HepG2 (cell line): ENCODE measurements around the gene ZNF511. TPM values are rescaled to one million over a fixed set of nuclear protein-coding genes. Genes with fewer than 3 reads are reported as not detected.

Experiments used
- KDM6A ChIP-seq: IDR thresholded peaks from 2 replicates; pipeline ENCODE4 v1.6.1; 2016; ENCODE audit warnings: low read depth
- POLR2AphosphoS2 ChIP-seq: IDR thresholded peaks from 2 replicates; pipeline ENCODE4 v1.6.1; 2011; ENCODE audit warnings: low read depth, low read length, improper control_type of control experiment
- REL ChIP-seq: sonication (generic); formaldehyde crosslinking; conservative IDR thresholded peaks from 2 replicates; pipeline ENCODE4 v1.8.0; 2022; ENCODE audit warnings: mild to moderate bottlenecking, missing genetic modification reagents, moderate library complexity
- RFX5 ChIP-seq: IDR thresholded peaks from 2 replicates; pipeline ENCODE4 v1.6.1; 2011; ENCODE audit warnings: low read depth, low read length, improper control_type of control experiment
- SMARCC2 ChIP-seq: fragments of 450-650 bp; IDR thresholded peaks from 2 replicates; pipeline ENCODE4 v1.6.1; 2017; ENCODE audit warnings: antibody characterized with exemption, mild to moderate bottlenecking
- ZBTB8A ChIP-seq: sonication (generic); formaldehyde crosslinking; IDR thresholded peaks from 2 replicates; pipeline ENCODE4 v1.4.0; 2020; ENCODE audit warnings: mild to moderate bottlenecking, low read depth, missing genetic modification reagents, borderline replicate concordance
- ZMYM4 ChIP-seq: sonication (generic); formaldehyde crosslinking; IDR thresholded peaks from 2 replicates; pipeline ENCODE4 v1.8.1; 2023; ENCODE audit warnings: mild to moderate bottlenecking, missing genetic modification reagents
- ZNF143 ChIP-seq: sonication (generic); formaldehyde crosslinking; IDR thresholded peaks from 2 replicates; pipeline ENCODE4 v1.4.0; 2020; ENCODE audit warnings: missing genetic modification reagents
- ZNF20 ChIP-seq: sonication (generic); formaldehyde crosslinking; IDR thresholded peaks from 2 replicates; pipeline ENCODE4 v1.4.0; 2020; ENCODE audit warnings: mild to moderate bottlenecking, moderate library complexity, missing genetic modification reagents
- ZNF367 ChIP-seq: sonication (generic); formaldehyde crosslinking; IDR thresholded peaks from 2 replicates; pipeline ENCODE4 v1.4.0; 2020; ENCODE audit warnings: missing genetic modification reagents, borderline replicate concordance
- ZNF570 ChIP-seq: sonication (generic); formaldehyde crosslinking; IDR thresholded peaks from 2 replicates; pipeline ENCODE4 v1.4.0; 2020; ENCODE audit warnings: mild to moderate bottlenecking, missing genetic modification reagents, borderline replicate concordance
- ZNF644 ChIP-seq: IDR thresholded peaks from 2 replicates; pipeline ENCODE4 v1.6.1; 2016; ENCODE audit warnings: low read depth
- ZNF713 ChIP-seq: sonication (generic); formaldehyde crosslinking; IDR thresholded peaks from 2 replicates; pipeline ENCODE4 v1.4.0; 2020; ENCODE audit warnings: mild to moderate bottlenecking, missing genetic modification reagents
- ZNF776 ChIP-seq: sonication (generic); formaldehyde crosslinking; IDR thresholded peaks from 2 replicates; pipeline ENCODE4 v1.4.0; 2020; ENCODE audit warnings: mild to moderate bottlenecking, missing genetic modification reagents
- ZNF879 ChIP-seq: sonication (generic); formaldehyde crosslinking; IDR thresholded peaks from 2 replicates; pipeline ENCODE4 v1.8.1; 2023; ENCODE audit warnings: missing genetic modification reagents
- polyA plus RNA-seq, 8 experiments: library from polyadenylated mRNA; depleted of rRNA in 3 of 8; stranded (reverse) in 7 of 8; unstranded in 1 of 8; fragments of >200 nt; fragmentation: Illumina TruSeq in 4 of 8; extraction: Trizol in 4 of 8; gene quantifications; 2 replicates each; pipeline versions ENCODE4 v1.2.1 to v1.2.3, GENCODE V29; 2011 to 2016; ENCODE audit warnings: low read depth in 4 of 8, missing spikeins in 1 of 8, mixed read lengths in 1 of 8; ENCODE audit not compliant: insufficient read depth in 1 of 8
- total RNA-seq, 5 experiments: library from RNA; depleted of rRNA; stranded (reverse); fragments of >200 nt; fragmentation: Illumina TruSeq; extraction: Trizol; gene quantifications; 2 replicates each; pipeline ENCODE4 v1.2.3, GENCODE V29; 2016; ENCODE audit warnings: low read depth in 1 of 5
- TF ChIP-seq, protein P1 (sequence below): sonication (generic); formaldehyde crosslinking; IDR thresholded peaks from 2 replicates; pipeline ENCODE4 v1.4.0; 2020; ENCODE audit warnings: mild to moderate bottlenecking, low read depth, missing genetic modification reagents
- TF ChIP-seq, protein P2 (sequence below): IDR thresholded peaks from 2 replicates; pipeline ENCODE4 v1.6.1; 2018; ENCODE audit warnings: missing genetic modification reagents, mild to moderate bottlenecking, missing compliant biosample characterization
- TF ChIP-seq, protein P3 (sequence below): sonication (generic); formaldehyde crosslinking; IDR thresholded peaks from 2 replicates; pipeline ENCODE4 v1.5.0; 2020; ENCODE audit warnings: mild to moderate bottlenecking, missing genetic modification reagents
- TF ChIP-seq, protein P4 (sequence below): IDR thresholded peaks from 2 replicates; pipeline ENCODE4 v1.6.1; 2012; ENCODE audit warnings: low read depth, low read length, improper control_type of control experiment
- TF ChIP-seq, protein P5 (sequence below): sonication (generic); formaldehyde crosslinking; IDR thresholded peaks from 2 replicates; pipeline ENCODE4 v1.4.0; 2020; ENCODE audit warnings: missing genetic modification reagents

ZNF511 gene
- total and polyA plus RNA-seq, 2 of the 13 experiments (the other 11 are each of a cell fraction or from before 2014, with no cell fraction given), result 35.6 to 66.4 TPM

DNA sequence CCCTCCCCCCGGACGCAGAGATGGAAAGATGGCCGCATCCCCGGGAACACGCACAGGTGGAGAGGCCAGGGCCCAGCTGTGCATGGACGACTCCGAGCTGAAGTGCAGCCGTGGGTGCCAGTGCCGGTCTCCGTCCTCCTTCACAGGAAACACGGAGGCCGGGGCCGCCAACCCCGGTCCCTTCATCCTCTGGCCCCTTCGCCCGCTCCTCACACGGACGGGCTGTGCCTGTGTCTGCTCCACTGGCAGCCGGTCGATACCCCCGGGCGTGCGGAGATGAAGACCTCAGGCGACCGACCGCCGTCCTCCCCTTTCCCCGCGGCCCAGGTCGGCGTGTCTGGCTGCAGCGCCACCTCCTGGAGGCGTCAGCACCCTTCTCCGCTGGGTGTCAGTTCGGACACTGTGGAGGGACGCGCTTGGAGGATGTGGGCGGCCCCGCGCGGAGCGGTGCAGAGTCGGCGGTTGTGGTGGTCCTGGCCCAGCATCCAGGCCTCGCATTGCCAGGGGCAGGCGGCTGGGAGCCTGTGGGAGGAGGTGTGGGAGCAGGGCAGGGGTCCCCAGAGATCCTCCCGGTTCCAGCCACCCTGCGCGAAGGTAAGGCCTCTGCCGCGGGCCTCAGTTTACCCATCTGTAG lies 9.9 kb downstream of the ZNF511 start (continued):
- TF ChIP-seq, protein P1, sequence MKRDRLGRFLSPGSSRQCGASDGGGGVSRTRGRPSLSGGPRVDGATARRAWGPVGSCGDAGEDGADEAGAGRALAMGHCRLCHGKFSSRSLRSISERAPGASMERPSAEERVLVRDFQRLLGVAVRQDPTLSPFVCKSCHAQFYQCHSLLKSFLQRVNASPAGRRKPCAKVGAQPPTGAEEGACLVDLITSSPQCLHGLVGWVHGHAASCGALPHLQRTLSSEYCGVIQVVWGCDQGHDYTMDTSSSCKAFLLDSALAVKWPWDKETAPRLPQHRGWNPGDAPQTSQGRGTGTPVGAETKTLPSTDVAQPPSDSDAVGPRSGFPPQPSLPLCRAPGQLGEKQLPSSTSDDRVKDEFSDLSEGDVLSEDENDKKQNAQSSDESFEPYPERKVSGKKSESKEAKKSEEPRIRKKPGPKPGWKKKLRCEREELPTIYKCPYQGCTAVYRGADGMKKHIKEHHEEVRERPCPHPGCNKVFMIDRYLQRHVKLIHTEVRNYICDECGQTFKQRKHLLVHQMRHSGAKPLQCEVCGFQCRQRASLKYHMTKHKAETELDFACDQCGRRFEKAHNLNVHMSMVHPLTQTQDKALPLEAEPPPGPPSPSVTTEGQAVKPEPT (CRISPR knock-in tag), result no peak
- TF ChIP-seq, protein P2, sequence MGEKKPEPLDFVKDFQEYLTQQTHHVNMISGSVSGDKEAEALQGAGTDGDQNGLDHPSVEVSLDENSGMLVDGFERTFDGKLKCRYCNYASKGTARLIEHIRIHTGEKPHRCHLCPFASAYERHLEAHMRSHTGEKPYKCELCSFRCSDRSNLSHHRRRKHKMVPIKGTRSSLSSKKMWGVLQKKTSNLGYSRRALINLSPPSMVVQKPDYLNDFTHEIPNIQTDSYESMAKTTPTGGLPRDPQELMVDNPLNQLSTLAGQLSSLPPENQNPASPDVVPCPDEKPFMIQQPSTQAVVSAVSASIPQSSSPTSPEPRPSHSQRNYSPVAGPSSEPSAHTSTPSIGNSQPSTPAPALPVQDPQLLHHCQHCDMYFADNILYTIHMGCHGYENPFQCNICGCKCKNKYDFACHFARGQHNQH, result peak; percentile 30; the same call in 1 of the 2 replicates
- TF ChIP-seq, protein P3, sequence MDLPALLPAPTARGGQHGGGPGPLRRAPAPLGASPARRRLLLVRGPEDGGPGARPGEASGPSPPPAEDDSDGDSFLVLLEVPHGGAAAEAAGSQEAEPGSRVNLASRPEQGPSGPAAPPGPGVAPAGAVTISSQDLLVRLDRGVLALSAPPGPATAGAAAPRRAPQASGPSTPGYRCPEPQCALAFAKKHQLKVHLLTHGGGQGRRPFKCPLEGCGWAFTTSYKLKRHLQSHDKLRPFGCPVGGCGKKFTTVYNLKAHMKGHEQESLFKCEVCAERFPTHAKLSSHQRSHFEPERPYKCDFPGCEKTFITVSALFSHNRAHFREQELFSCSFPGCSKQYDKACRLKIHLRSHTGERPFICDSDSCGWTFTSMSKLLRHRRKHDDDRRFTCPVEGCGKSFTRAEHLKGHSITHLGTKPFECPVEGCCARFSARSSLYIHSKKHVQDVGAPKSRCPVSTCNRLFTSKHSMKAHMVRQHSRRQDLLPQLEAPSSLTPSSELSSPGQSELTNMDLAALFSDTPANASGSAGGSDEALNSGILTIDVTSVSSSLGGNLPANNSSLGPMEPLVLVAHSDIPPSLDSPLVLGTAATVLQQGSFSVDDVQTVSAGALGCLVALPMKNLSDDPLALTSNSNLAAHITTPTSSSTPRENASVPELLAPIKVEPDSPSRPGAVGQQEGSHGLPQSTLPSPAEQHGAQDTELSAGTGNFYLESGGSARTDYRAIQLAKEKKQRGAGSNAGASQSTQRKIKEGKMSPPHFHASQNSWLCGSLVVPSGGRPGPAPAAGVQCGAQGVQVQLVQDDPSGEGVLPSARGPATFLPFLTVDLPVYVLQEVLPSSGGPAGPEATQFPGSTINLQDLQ (CRISPR knock-in tag), result no peak
- TF ChIP-seq ZNF570 (CRISPR knock-in tag) (no peak), KDM6A (CRISPR knock-in tag) (no peak), POLR2AphosphoS2 (no peak), ZBTB8A (CRISPR knock-in tag) (no peak), RFX5 (no peak), ZNF644 (CRISPR knock-in tag) (no peak), ZNF367 (CRISPR knock-in tag) (no peak), REL (CRISPR knock-in tag) (no peak), ZNF713 (no peak), ZNF20 (CRISPR knock-in tag) (no peak), SMARCC2 (no peak), ZNF879 (CRISPR knock-in tag) (no peak), ZNF143 (CRISPR knock-in tag) (no peak), ZMYM4 (no peak), ZNF776 (no peak)
- TF ChIP-seq, protein P4, sequence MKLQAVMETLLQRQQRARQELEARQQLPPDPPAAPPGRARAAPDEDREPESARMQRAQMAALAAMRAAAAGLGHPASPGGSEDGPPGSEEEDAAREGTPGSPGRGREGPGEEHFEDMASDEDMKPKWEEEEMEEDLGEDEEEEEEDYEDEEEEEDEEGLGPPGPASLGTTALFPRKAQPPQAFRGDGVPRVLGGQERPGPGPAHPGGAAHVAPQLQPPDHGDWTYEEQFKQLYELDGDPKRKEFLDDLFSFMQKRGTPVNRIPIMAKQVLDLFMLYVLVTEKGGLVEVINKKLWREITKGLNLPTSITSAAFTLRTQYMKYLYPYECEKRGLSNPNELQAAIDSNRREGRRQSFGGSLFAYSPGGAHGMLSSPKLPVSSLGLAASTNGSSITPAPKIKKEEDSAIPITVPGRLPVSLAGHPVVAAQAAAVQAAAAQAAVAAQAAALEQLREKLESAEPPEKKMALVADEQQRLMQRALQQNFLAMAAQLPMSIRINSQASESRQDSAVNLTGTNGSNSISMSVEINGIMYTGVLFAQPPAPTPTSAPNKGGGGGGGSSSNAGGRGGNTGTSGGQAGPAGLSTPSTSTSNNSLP, result no peak
- TF ChIP-seq, protein P5, sequence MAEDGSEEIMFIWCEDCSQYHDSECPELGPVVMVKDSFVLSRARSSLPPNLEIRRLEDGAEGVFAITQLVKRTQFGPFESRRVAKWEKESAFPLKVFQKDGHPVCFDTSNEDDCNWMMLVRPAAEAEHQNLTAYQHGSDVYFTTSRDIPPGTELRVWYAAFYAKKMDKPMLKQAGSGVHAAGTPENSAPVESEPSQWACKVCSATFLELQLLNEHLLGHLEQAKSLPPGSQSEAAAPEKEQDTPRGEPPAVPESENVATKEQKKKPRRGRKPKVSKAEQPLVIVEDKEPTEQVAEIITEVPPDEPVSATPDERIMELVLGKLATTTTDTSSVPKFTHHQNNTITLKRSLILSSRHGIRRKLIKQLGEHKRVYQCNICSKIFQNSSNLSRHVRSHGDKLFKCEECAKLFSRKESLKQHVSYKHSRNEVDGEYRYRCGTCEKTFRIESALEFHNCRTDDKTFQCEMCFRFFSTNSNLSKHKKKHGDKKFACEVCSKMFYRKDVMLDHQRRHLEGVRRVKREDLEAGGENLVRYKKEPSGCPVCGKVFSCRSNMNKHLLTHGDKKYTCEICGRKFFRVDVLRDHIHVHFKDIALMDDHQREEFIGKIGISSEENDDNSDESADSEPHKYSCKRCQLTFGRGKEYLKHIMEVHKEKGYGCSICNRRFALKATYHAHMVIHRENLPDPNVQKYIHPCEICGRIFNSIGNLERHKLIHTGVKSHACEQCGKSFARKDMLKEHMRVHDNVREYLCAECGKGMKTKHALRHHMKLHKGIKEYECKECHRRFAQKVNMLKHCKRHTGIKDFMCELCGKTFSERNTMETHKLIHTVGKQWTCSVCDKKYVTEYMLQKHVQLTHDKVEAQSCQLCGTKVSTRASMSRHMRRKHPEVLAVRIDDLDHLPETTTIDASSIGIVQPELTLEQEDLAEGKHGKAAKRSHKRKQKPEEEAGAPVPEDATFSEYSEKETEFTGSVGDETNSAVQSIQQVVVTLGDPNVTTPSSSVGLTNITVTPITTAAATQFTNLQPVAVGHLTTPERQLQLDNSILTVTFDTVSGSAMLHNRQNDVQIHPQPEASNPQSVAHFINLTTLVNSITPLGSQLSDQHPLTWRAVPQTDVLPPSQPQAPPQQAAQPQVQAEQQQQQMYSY, result 0 out of 2 replicates have a peak, but pooled peaks have one; percentile 37
